NCI-H2196 (cell line): Measurements from ENCODE around the gene DLST.

Experiments used
- DNase-seq: peaks from one replicate; lab custom pipeline; 2025; ENCODE audit not compliant: unreplicated experiment; lab: John Stamatoyannopoulos, UW

DLST gene

DNA sequence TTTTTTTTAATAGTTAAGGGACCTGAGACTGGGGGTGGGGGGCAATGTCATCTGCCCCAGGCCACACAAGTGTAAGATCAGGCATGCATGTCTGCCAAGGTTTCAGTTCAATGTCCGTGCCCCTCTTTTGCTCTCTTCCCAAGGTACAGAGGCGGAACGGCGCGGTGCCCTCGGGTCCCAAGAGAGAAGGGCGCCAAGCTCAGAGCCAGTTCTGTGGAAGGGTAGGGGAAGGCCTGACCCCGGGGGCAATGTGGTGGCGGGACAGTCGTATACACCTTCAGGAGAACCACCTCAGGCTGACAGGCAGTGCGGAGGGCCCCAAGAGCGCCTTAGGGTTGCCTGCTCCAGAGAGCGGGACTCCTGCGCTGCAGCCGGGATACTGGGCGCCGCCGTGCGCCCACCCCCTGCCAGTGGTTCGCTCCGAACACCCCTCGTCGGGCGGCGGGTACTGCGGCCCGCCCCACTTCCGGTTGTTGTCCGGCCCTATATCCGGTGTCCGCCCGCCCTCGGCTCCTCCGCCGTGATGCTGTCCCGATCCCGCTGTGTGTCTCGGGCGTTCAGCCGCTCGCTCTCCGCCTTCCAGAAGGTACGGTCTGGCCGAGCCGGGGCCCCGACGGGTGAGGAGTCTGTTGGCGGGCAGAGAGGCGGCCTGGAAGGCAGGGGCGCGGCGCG lies at the start of gene DLST:
Gene DLST, plus strand, starts transcription at position 486 of the 672 bp plus-strand sequence. Its CDS starts 38 bp downstream, at position 524.
- peak; percentile 85 for DNase-seq

DNA sequence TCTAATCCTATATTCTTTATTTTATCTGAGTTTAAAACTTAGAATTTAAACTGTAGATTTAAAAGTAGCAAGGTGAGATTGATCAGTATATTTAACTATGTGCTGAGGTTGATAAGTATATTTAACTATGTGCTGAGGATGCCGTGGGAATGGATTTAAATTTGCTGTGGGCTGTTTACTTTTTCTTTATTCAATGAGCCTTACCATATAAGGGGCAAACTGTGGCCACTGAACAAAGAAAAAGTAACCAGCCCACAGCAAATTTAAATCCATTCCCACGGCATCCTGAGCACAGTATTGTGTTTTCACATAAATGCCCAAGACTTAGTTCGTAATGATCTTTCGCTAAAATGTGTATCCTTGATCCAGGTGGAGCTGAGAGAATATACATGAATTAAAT lies 48.9 kb upstream of the DLST start:
- no peak for DNase-seq

DNA sequence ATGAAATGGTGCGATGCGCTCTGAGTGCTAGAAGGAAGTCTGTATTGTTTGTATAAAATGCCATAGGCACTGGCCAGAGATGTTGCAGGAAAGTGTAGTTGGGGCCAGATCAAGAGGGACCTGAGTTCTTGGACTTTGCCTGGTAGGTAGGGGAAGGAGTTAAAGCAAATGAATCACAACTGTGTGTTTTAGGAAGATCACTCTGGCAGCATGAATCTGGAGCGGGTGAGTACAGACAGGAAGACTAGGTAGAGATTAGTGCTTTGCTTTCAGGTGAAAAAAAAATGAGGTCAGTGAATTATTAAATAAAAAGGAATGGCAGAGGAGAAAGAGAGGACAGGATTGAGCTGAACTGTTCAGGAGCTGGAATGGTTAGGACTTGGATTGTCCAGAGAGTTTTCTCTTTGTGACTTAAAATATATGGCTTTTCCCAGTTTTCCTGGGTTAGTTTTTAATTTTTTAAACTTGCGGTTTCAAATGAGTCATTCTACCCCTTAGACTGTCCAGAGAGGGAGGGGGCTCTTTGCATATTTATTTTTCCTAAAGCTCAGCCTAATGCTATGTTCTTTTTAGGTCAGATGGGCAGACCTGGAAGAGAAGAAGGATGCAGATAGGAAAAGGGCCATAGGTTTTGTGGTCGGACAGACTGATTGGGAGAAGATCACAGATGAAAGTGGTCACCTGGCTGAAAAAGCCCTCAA lies 46.9 kb upstream of the DLST start:
- no peak for DNase-seq

DNA sequence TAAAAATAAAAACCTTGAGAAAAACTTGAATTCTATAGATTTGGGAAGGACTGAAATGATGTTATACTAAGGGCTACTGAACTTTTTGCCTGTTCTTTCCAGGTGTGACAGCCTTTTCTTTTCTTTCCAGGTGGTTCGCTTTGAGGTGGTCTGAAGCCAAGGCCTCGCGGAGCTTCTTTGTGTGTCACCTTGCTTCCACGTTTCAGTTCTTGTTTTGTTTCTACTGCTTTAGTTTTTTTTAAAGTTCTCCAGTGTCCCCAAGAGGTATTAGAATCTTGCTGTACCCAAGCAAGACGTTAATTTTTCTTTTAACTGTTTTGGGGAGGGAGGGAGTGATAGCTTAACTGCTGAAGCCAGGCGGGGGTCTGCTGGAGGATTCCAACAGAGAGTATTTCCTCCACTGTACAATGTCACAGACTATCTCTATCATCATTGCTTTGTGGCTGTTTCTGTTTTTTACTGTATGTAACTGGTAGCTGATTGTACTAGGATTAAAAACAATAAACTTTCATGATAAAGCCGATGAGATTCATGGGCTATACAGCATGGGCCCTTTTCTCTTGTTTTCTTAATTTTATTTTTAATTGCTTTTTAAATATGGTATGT lies 46.0 kb upstream of the DLST start:
- no peak for DNase-seq

DNA sequence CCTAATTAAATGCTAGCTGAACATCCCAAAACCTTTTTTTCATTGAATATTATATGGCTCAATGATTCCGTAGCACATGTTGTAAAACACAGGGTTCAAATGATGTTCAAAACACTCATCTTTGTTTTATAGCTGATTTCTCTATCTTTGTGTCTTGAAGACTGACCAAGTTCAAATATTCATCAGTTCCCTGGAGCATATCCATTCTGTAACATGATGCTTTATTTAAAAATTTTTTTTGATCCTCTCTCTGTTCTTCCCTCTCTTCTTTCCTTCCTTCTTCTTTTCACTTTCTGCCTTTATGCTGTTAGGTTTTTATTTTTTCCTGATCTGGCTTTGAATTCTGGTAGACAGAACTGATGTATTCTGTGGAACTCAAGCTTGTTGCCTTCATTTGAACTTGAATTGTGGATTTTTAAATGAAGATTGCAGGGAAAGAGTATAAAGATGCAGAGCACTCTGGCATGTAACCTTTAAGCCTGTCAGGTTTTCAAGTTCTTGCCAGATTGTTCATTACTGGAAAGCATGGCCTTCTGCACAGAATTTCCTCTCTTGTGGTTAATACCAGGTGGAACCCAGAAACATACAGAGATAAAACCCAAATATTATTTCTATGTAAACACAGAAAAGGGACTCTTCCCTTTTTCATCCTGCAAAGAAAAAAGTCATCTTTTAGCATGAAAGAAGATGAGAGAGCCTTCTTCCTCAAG lies 45.3 kb upstream of the DLST start:
- no peak for DNase-seq

DNA sequence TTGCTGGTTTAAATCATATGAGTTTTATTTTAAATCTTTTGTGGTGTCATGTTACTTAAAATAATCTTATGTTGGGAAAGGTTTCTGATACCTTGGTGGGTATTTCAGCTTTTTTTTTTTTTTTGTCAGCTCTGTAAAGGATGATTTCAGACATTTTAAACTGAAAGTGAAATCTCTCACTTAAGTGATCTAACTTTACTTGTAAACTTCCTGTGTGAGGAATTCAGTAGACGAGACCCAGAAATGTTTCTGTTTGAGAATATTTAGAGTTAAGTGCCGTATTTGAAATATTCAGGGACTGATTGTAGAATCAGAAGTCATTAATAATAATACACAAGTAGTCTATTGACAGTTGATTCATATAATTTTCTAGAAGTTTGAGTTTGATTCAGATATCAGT lies 43.5 kb upstream of the DLST start:
- no peak for DNase-seq

DNA sequence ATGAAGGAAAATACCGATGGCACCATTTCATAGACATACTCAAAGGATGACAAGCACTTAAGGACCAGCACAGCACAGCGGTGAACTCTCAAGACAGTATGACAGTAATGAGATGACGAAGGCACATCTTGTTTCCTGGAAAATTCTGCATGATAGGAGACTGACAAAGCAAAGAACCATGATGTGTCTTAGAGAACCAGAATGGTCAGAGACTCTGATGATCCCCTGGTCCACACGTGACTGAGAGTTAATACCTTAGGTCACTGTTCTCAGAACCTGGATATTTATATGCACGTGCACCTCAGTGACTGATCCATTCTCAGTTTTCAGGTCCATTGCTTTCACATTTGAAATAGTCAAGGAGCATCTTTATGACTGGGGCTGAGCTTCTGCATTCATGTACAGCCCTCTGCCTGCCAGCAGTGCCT lies 41.1 kb upstream of the DLST start:
- DNase-seq = no peak

DNA sequence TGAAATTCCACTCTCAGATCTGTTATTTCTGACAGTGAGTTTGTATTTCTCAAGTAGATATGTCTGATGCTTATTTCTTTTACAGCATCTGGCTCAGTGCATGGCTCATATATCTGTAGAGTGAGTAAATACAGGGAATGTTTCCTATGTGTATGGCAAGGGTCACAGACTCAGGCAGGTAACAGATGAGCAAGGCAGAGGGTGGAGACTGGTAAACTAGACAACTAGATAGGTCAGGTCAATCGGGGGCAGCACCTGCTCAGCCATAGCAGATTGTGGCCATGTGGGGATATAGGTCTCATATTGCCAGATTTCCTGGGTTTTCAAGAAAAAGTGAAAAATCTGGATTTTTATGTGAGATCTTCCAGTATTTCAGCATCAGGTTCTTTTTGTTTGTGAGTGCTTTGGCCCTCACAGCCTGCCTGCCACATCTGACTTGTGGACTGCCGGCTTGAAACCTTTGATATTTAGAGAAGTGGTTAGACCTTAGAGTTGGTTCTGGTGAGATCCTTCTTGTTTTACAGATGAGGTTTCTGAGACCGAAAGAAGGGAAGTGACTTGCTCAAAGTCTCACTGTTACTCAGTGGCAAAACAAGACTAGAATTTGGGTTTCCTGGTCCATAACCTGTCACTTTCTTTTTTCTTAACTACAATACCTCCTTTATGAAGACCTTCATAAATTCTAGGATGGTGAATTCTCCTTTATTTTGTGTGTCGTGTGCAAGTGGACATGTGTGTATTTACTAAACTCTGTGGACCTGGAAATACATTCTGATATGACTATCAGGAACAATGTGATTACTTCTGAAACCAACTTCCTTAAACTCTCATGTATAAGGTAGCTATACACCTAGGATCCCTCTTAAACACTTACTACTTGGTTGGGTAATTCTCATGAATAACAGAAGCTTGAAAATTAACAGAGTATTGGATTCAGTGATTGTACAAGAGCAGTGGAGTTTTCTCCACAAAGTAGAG lies 40.2 kb upstream of the DLST start:
- DNase-seq = no peak

DNA sequence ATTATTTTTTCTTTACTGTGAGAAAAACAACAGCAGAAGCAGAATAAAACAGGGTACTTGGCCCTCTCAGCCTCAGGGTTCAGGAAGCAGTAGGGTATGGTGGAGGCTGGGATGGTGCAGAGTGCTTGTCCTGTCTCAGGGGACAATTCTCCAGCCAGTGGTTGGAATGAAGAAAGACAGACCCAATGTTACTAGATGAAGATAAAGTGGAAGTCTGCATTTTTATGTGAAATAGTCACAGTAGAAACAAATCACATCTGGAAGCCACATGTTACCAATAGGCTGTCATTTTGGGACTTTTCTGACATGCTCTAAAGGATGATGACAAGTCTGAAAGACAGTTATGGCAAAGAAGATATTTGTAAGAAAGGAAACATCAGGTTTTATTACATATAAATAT lies 38.1 kb upstream of the DLST start:
- DNase-seq = no peak

DNA sequence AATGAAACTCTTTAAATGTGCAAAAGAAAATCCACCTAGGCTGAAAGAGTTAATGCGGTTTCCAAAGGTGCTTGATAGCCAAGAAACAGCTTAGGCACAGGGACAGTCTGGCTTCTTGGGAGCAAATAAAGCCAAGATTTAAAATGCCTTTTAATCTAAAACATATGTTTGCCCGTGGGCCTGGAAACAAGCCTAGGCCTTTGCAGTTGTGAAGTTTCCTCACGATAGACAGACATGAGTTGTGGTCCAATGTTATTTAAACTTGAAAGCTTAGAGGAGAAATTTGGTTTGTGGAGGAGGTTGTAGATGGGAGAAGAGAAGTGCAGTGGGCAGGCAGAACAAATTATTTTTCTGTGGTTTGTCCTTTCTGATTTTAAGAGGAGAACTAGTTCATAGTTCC lies 35.5 kb upstream of the DLST start:
- DNase-seq = no peak

DNA sequence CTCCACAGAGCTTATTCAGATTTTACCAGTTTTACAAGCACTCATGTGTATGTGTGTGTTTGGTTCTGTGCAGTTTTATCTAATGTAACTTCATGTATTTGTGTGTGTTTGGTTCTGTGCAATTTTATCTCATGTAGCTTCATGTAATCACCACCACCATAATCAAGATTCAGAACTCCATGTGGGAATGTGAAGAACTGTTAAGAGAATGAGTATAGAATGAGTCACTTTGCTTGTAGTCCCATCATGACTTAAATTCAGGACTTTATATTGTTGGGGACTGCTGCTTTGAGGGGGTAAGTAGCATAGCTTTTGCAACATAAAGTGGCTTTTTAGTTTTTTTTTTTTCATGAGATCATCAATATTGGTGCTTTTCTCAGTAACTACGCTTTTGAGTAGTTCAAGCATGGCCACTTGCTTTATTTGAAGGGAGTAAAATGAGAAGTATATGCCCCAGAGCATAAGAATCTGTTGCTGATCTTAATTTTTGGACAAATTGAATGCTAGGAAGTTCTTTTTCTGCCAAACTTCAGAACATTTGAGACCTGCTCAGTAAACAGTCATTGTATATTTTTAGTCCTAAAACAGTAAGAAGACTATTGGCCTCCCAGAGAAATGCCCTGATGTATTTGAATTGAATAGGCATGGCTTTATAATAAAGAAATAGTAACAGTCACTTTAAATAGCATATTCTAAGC lies 34.6 kb upstream of the DLST start:
- no peak for DNase-seq

DNA sequence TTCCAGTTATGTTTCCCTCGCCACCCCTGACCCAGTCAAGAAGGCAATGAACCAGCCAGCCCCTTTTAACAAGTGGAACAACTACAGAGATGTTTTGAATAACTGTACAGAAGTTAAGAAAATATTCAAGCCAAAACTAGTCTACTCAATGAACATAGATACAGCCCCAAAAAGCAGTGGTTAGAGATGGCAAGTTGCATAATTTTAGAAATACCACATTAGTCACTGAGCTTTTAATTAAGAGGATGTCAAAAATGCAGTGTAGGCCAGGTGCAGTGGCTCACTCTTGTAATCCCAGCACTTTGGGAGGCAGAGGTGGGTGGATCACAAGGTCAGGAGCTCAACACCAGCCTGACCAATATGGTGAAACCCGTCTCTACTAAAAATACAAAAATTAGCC lies 32.9 kb upstream of the DLST start:
- no peak for DNase-seq

DNA sequence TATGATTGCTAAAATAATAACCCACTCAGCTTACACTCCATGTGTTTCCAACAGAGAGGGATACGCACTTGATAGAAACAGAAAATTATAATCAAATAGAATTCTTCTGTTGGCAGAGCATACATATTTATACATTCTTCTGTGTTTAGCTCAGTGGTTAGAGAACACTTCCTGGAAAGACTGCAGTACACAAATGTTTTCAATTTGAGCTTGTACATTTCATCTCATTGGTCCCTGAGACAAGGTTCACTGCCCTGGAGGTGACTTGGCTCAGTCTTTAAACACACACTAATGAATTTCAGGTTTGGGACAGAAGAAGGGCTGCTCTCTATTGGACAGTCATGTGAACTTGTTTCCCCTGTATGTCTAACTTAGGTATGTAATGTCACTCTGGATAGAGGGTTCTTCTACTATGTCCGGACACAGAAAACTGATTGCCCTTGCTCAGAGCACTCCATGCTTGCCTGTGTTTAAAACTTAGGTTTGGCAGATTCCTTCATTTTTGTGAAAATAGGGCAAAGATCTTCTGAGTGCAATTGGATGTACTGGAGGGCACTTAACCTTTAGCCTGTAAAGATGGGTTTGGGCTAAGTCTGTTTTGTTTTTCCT lies 28.7 kb upstream of the DLST start:
- no peak for DNase-seq

DNA sequence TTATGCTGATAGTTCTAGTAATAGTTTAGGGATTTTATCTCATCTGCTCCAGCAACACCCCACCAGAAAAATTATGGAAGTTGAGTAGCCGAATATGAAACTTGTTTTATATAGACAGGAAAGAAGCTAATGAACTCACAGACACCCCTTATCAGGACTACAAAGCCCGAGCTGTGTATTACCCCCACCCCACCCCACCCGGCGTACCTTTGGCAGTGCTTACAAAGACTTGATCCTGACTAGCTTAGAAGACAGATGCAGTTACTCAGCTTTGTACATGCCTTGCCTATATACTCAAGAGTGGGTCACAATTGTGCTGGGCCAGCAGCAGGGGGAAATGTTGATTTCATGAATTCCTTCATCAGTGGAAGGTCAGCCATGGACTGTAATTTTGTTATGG lies 28.1 kb upstream of the DLST start:
- DNase-seq = no peak

DNA sequence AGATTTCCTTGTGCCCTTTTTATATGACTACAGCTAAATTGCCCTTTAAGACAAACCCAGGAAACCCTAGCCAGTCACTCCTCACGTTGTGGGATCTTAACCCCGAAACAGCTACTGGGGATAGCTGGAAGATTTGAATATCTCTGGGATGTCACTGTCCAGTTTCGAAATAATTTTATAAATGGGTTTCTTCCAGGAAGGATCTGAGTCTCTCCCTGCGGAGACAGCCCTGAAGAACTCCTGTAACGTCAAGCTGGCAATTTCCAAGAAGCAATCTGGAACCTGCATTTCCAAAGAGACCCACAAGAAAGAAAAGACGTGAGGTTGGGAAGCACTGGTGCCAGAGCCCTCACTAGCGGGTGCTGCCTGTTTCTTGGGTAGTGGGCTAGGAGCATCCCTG lies 26.7 kb upstream of the DLST start:
- no peak for DNase-seq

DNA sequence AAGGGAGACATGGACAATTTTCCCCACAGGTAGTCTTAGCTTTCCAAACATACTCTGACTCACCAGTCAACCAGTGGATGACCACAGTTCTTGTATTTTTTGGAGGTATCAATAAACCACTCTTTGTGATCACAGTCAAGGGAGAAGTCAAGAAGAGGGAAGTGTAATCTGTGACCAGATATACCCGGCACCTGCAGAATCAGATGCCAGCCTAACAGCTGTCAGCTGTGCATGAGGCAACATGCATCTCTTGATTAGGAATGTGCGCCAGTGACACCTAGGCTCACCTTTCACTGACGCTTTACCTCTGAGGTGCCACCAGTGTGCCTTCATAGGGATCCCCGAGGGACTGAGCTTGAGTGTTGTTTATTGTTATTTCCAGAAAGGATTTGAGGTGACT lies 25.8 kb upstream of the DLST start:
- peak; percentile 46 for DNase-seq

DNA sequence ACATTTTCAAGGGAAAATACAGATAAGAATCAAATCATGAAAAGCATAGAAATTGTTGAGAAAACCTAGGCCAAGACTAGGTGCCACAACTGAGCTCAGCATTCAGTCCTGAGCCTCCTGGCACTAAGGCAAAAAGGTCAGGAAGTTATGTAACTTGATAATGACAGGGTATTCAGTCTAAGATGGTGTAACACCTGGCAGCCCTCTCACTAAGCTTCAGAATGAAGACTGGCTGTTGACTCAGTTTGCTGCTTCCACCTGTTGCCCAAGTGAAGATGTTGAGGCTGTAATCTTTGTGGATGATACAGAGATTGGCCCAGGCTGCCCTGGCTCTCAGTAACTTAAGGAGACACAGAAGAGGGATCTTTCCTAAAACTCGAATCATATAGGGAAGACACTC lies 25.4 kb upstream of the DLST start:
- no peak for DNase-seq

DNA sequence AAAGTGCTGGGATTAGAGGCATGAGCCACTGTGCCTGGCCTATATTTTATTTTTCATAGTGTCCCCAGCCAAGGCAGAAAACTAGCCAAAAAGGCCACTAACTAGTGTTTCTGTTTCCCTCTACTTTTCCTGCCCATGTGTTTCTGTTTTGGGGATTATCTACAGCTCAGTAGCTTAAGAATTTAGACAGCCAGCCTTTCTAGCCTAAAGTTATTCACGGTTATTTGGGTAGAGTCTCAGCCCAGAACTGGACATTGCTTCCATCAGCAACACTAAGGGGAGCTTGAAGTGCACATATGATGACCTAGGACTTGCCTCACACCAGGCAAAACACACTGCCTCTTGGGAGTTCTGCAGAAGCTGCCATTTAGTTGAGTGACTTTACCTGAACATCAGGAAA lies 23.7 kb upstream of the DLST start:
- no peak for DNase-seq

DNA sequence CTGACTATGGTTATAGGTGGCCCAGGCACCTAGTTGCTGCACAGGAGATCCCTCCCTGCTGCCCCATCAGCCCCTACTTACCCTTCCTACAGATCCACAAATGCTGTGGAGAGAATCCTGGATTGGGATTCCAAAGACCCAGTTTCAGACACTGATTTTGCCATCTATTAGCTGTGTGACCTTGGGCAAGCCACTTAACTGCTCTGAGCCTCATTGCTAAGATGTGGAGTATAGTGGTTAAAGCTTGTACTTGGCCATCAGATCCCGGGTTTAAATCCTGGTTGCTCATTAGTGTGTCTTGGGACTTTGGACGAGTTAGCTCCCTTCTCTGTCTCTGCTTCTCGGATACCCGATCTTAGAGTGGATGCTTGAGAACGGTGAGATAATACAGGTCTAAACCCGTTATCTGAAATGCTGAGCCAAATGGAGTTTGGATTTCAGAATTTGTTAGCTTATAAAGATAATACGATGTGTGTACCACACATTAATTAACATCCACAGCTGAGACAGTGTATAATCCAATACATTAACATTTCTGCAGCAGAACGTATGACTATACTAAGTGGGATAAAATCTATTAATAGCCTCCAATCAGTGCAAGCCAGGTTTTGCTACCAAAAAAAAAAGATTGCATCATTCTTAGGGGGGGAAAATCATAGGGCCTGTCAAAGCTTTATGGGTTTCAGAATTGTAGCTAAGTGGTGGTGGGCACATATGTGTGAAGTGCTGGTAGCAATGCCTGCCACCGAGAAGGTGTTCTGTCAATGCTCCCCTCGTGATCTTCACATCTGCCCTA lies 21.8 kb upstream of the DLST start:
- DNase-seq = no peak
